PC-3 (cell line): ENCODE measurements around the gene SPATA33.

Experiments
- EZH2 ChIP-seq: fragments of 300-600 bp; sonication (generic); IDR thresholded peaks from one replicate; pipeline ENCODE4 v1.6.1; 2017; ENCODE audit warnings: antibody characterized with exemption, mild to moderate bottlenecking, low read length; ENCODE audit not compliant: unreplicated experiment
- EZH2phosphoT487 ChIP-seq: fragments of 300-600 bp; sonication (generic); IDR thresholded peaks from 2 replicates; pipeline ENCODE4 v1.6.1; 2018; ENCODE audit warnings: mild to moderate bottlenecking, antibody characterized with exemption, low read length, borderline replicate concordance
- TF ChIP-seq, protein P1 (sequence below): fragments of 300-600 bp; sonication (generic); conservative IDR thresholded peaks from 2 replicates; pipeline ENCODE4 v1.5.1; 2017; ENCODE audit warnings: antibody characterized with exemption, low read depth, mild to moderate bottlenecking, low read length

DNA sequence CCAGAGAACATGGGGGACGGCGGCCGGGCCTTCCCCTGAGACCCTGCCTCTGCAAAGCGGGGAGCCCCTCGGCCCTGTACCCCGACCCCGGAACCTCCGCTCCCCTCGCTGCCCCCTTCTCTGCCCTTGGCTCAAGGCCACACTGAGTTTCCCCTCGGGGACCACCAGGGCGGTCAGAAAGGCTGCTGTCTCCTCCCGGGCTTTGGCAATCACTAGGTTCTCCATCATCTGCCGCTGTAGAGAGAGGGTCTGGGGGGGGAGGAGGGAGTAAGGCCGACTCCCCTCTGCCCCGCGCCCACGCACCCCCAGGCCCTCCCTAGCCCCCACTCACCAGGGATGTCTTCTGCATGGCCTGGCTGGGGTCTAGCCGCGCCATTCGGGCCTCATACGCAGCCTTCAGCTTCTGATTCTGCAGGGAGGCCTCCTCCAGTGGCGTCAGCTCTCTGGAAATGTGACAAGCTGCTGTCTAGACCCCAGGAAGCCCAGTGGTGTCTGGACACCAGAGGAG lies 54.7 kb downstream of the SPATA33 start:
- TF ChIP-seq, protein P1, sequence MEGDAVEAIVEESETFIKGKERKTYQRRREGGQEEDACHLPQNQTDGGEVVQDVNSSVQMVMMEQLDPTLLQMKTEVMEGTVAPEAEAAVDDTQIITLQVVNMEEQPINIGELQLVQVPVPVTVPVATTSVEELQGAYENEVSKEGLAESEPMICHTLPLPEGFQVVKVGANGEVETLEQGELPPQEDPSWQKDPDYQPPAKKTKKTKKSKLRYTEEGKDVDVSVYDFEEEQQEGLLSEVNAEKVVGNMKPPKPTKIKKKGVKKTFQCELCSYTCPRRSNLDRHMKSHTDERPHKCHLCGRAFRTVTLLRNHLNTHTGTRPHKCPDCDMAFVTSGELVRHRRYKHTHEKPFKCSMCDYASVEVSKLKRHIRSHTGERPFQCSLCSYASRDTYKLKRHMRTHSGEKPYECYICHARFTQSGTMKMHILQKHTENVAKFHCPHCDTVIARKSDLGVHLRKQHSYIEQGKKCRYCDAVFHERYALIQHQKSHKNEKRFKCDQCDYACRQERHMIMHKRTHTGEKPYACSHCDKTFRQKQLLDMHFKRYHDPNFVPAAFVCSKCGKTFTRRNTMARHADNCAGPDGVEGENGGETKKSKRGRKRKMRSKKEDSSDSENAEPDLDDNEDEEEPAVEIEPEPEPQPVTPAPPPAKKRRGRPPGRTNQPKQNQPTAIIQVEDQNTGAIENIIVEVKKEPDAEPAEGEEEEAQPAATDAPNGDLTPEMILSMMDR = no peak
- TF ChIP-seq EZH2 (no peak), EZH2phosphoT487 (no peak)
